ENCODE measurements around the gene OR2D2.

GRCh38 chr11:6931146-6931713 is 38.9 kb upstream of the OR2D2 start:
- TF ChIP-seq EZH2 (IDR thresholded peaks at IDR 0.05) (no peak), POLR2AphosphoS5 (IDR thresholded peaks at IDR 0.05; ENCODE audit: borderline replicate concordance, low read depth, low read length) (no peak), FOXP2 (optimal IDR thresholded peaks at IDR 0.05; ENCODE audit: control extremely low read depth, extremely low read length, insufficient read depth) (no peak)
